Vagina (tissue), 2 donors: ENCODE results near the gene HARS1.

Experiments used
- POLR2A ChIP-seq, 2 donors: fragments of 450-650 bp; IDR thresholded peaks; one replicate each; pipeline ENCODE4 v1.6.1; 2017; ENCODE audit warnings: antibody characterized with exemption in 2 of 2, mild to moderate bottlenecking in 2 of 2, moderate library complexity in 2 of 2
- TF ChIP-seq, protein P1 (sequence below), 3 experiments: fragments of 450-650 bp in 2 of 3; fragments of 200-600 bp in 1 of 3; sonication (generic) in 1 of 3; IDR thresholded peaks; one replicate each; pipeline ENCODE4 v1.5.1; 2017 to 2019; ENCODE audit warnings: antibody characterized with exemption in 3 of 3, mild to moderate bottlenecking in 2 of 3, moderate library complexity in 2 of 3

DNA sequence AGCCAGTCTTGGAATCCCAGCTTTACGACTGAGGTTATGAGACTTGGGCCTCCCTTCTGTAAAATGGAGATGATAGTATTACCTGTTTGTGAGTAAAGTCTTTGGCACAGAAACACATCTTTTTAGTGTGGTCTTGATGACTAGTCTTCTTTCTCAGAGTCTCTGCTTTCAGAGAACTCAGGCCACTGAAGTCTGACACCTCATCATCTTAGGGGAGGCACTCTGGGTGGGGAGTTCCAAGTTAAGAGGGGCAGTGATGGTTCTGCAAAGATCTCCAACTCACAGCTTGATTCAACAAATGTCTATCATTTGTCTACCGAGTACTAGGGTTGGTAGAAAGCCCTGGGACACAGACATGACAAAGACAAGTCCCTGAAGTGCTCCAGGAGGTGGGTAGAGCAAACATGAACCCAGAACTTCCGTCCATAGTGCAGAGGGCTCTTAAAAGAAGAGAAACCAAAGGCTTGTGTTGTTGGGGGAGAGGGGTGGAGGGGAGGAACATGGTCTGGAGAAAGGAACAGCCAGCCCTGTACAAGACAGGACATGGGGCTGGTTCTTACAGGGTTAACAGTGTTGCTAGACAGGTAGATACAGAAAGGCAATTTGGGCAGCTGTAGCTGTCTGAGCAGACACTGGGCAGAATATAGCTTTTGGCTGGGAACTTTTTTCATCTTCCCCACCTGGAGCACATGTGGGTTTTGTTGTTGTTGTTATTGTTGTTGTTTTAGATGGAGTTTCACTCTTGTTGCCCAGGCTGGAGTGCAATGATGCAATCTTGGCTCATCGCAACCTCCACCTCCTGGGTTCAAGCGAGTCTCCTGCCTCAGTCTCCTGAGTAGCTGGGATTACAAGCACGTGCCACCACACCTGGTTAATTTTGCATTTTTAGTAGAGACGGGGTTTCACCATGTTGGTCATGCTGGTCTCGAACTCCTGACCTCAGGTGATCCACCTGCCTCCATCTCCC lies 55.6 kb downstream of the HARS1 start:
- TF ChIP-seq, protein P1, sequence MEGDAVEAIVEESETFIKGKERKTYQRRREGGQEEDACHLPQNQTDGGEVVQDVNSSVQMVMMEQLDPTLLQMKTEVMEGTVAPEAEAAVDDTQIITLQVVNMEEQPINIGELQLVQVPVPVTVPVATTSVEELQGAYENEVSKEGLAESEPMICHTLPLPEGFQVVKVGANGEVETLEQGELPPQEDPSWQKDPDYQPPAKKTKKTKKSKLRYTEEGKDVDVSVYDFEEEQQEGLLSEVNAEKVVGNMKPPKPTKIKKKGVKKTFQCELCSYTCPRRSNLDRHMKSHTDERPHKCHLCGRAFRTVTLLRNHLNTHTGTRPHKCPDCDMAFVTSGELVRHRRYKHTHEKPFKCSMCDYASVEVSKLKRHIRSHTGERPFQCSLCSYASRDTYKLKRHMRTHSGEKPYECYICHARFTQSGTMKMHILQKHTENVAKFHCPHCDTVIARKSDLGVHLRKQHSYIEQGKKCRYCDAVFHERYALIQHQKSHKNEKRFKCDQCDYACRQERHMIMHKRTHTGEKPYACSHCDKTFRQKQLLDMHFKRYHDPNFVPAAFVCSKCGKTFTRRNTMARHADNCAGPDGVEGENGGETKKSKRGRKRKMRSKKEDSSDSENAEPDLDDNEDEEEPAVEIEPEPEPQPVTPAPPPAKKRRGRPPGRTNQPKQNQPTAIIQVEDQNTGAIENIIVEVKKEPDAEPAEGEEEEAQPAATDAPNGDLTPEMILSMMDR (IDR thresholded peaks at IDR 0.05), result no peak
- no peak for TF ChIP-seq POLR2A (IDR thresholded peaks at IDR 0.05)
